Fibroblast of the aortic adventitia (primary cell): ENCODE data around the gene PLOD1. TPM values are rescaled to one million over a fixed set of nuclear protein-coding genes. Genes with fewer than 3 reads are reported as not detected.

ENCODE experiments used
- DNase-seq: peaks from one replicate; pipeline ENCODE4 v3.0.0-alpha.2; 2010; ENCODE audit warnings: low read depth
- H3K4me3 ChIP-seq: 2 replicates; pipeline ENCODE4 v1.5.1; 2011; ENCODE audit warnings: low read depth, mild to moderate bottlenecking, control low read depth, low read length, moderate library complexity
- CTCF ChIP-seq: IDR thresholded peaks from 2 replicates; pipeline ENCODE4 v1.5.1; 2011; ENCODE audit warnings: mild to moderate bottlenecking, low read length, control low read depth, inconsistent platforms; ENCODE audit not compliant: insufficient read depth
- total RNA-seq: library from RNA; depleted of rRNA; stranded (reverse); fragments of >200 nt; gene quantifications from 2 replicates; pipeline ENCODE4 v1.2.3, GENCODE V29; 2012; ENCODE audit warnings: low replicate concordance

The PLOD1 gene
- total RNA-seq, 1 donor = 116 TPM

- no peak for DNase-seq
- TF ChIP-seq CTCF = no peak
- H3K4me3 ChIP-seq = no peak overlapping the region
Measured at GRCh38 chr1:11998636-11999035, 64.1 kb downstream of the PLOD1 start.

- no peak overlapping the region for H3K4me3 ChIP-seq
- no peak for TF ChIP-seq CTCF
- DNase-seq = no peak
Measured at GRCh38 chr1:11999236-11999635, 64.7 kb downstream of the PLOD1 start.

DNA sequence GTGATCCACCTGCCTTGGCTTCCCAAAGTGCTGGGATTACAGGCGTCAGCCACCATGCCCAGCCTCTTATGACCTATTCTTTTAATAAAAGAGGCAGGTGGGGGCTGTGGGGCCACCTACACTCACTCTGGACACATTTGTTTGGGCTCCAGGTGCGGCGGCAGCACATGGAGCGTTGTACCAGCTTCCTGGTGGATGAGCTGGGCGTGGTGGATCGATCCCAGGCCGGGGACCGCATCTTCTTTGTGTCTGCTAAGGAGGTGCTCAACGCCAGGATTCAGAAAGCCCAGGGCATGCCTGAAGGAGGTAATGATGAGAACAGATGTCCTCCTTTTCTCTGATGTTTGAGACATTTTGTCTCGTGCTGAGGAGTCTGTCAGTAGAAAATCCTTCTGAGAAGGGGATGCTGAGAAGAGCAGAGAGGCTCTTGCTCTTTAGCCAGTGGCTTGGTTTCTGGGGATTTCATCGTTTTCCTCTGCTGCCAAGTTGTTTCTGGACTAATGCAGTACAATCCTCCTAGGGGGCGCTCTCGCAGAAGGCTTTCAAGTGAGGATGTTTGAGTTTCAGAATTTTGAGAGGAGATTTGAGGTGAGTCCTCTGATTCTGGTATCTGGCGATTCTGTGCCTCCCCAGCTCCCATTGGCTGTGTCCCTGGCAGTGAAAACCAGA, 66.9 kb downstream of the PLOD1 start:
- peak; percentile 53 for TF ChIP-seq CTCF
- H3K4me3 ChIP-seq = no peak overlapping the region
- peak; percentile 81 for DNase-seq

- H3K4me3 ChIP-seq = no peak overlapping the region
- peak; percentile 19 for DNase-seq
- TF ChIP-seq CTCF = no peak
Measured at GRCh38 chr1:12001996-12002493, 67.5 kb downstream of the PLOD1 start.

- no peak for DNase-seq
- no peak overlapping the region for H3K4me3 ChIP-seq
- no peak for TF ChIP-seq CTCF
Measured at GRCh38 chr1:12003762-12004161, 69.2 kb downstream of the PLOD1 start.

DNA sequence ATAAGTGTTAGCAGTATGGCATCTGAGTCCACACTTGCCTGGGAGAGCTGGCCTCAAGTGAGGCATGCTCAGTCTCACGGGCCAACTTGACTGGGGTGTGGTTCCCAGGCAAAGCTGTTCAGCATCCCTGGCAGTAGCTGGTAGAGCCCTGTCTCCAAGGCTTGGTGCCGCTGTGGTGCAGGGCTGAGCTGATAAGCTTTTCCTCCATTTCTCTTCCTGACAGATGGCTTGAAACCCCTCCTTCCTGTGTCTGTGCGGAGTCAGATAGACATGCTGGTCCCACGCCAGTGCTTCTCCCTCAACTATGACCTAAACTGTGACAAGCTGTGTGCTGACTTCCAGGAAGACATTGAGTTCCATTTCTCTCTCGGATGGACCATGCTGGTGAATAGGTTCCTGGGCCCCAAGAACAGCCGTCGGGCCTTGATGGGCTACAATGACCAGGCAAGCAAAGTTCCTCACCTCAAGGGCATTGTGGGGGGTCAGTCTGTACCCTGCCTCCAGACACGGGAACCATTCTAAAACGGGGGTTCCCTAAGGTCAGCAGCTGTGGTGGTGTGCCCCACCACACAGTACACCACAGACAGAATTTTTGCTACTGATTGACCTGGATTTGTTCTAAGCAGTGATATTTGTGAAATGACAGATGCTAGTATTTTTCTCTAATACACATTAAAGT, 71.1 kb downstream of the PLOD1 start:
- TF ChIP-seq CTCF = no peak
- no peak for DNase-seq
- no peak overlapping the region for H3K4me3 ChIP-seq
